Endothelial cell of umbilical vein (primary cell): Measurements from ENCODE around the gene LPP. TPM values are rescaled to one million over a fixed set of nuclear protein-coding genes. Genes with fewer than 3 reads are reported as not detected.

ENCODE experiments used
- BruUV-seq: library from RNA; stranded (reverse); fragments of 400-500 nt; replicated peaks from 2 replicates; lab custom pipeline; 2021; lab: Mats Ljungman, UMichigan
- CTCF ChIA-PET: fragments of 300-600, 350-600 bp; sonication (Branson Sonifier 250); formaldehyde crosslinking; loops from one replicate; lab custom pipeline; 2021; ENCODE audit warnings: antibody characterized with exemption, inconsistent platforms; lab: Charles Lee
- POLR2A ChIA-PET: fragments of 300-600, 350-600 bp; sonication (Branson Sonifier 250); formaldehyde crosslinking; loops from one replicate; lab custom pipeline; 2021; ENCODE audit warnings: antibody characterized with exemption, inconsistent platforms; lab: Charles Lee
- DNase-seq: peaks from one replicate; pipeline ENCODE4 v3.0.0-alpha.2; 2011; ENCODE audit warnings: low read depth, low spot score
- FAIRE-seq: peaks from 2 replicates; lab custom pipeline; 2011; peaks lifted over from hg19 to GRCh38; lab: Jason Lieb, UNC
- H2AFZ ChIP-seq: 2 replicates; pipeline ENCODE4 v1.6.0; 2012; ENCODE audit warnings: low read depth, low read length, control low read depth, inconsistent platforms
- H3K27ac ChIP-seq: 2 replicates; pipeline ENCODE4 v1.5.1; 2011; ENCODE audit warnings: low read depth, mild to moderate bottlenecking, control low read depth, low read length, moderate library complexity; ENCODE audit not compliant: insufficient read depth
- H3K27me3 ChIP-seq, 2 experiments: 2 replicates each; pipeline versions ENCODE4 v1.6.0 to v1.6.1; 2011; ENCODE audit warnings: low read length in 2 of 2, mixed read lengths in 1 of 2; ENCODE audit not compliant: control insufficient read depth in 2 of 2, insufficient read depth in 2 of 2
- H3K36me3 ChIP-seq, 2 experiments: 2 replicates in 1 of 2; 3 replicates in 1 of 2; pipeline ENCODE4 v1.5.1; 2011; ENCODE audit warnings: low read length in 2 of 2, mild to moderate bottlenecking in 1 of 2, moderate library complexity in 1 of 2; ENCODE audit not compliant: control insufficient read depth in 2 of 2, insufficient read depth in 2 of 2; ENCODE audit errors: extremely low read depth in 1 of 2
- H3K4me1 ChIP-seq: 3 replicates; pipeline ENCODE4 v1.5.1; 2011; ENCODE audit warnings: mild to moderate bottlenecking, low read length; ENCODE audit not compliant: control insufficient read depth, insufficient read depth; ENCODE audit errors: extremely low read depth
- H3K4me2 ChIP-seq: 2 replicates; pipeline ENCODE4 v1.6.1; 2011; ENCODE audit warnings: low read length, control low read depth, mixed read lengths; ENCODE audit not compliant: insufficient read depth
- H3K4me3 ChIP-seq, 3 experiments: fragments of 200-600 bp in 1 of 3; sonication (generic), shearing (Covaris generic) in 1 of 3; replicated peaks in 1 of 3; 2 replicates each; pipeline ENCODE4 v1.5.1; 2011 to 2016; ENCODE audit warnings: control low read depth in 3 of 3, low read length in 3 of 3, mild to moderate bottlenecking in 2 of 3, inconsistent platforms in 1 of 3, low read depth in 1 of 3, moderate library complexity in 1 of 3; ENCODE audit not compliant: insufficient read depth in 1 of 3
- H3K79me2 ChIP-seq: 2 replicates; pipeline ENCODE4 v1.6.0; 2012; ENCODE audit warnings: low read length, inconsistent platforms; ENCODE audit not compliant: control insufficient read depth, insufficient read depth
- H3K9ac ChIP-seq: replicated peaks from 2 replicates; pipeline ENCODE3; 2011; ENCODE audit warnings: low read length, control low read depth; ENCODE audit not compliant: insufficient read depth; ENCODE audit errors: extremely low read depth
- H3K9me1 ChIP-seq: replicated peaks from 3 replicates; pipeline ENCODE4 v1.6.0; 2011; ENCODE audit warnings: mild to moderate bottlenecking, low read length; ENCODE audit not compliant: control insufficient read depth, insufficient read depth; ENCODE audit errors: extremely low read depth
- H3K9me3 ChIP-seq: replicated peaks from 2 replicates; pipeline ENCODE4 v1.5.1; 2012; ENCODE audit warnings: low read length, inconsistent platforms; ENCODE audit not compliant: control insufficient read depth, insufficient read depth
- H4K20me1 ChIP-seq: replicated peaks from 2 replicates; pipeline ENCODE3; 2011; ENCODE audit warnings: mild to moderate bottlenecking, low read length; ENCODE audit not compliant: control insufficient read depth, insufficient read depth; ENCODE audit errors: extremely low read depth
- EZH2 ChIP-seq: IDR thresholded peaks from 2 replicates; pipeline ENCODE4 v1.6.1; 2012; ENCODE audit warnings: borderline replicate concordance, low read depth, mild to moderate bottlenecking, moderate library complexity, low read length, inconsistent platforms; ENCODE audit not compliant: severe bottlenecking
- FOS ChIP-seq: IDR thresholded peaks from 2 replicates; pipeline ENCODE4 v1.6.1; 2011; ENCODE audit warnings: mild to moderate bottlenecking, low read length, moderate library complexity, borderline replicate concordance; ENCODE audit not compliant: insufficient read depth
- GATA2 ChIP-seq: IDR thresholded peaks from 2 replicates; pipeline ENCODE4 v1.7.0; 2011; ENCODE audit warnings: low read depth, mild to moderate bottlenecking, moderate library complexity, mixed read lengths, low read length; ENCODE audit not compliant: insufficient read length, insufficient read depth
- JUN ChIP-seq: IDR thresholded peaks from 2 replicates; pipeline ENCODE4 v1.6.1; 2011; ENCODE audit warnings: borderline replicate concordance, low read depth; ENCODE audit not compliant: insufficient read length, insufficient read depth
- MYC ChIP-seq: IDR thresholded peaks from one replicate; pipeline ENCODE4 v1.6.1; 2011; ENCODE audit warnings: mild to moderate bottlenecking, low read depth, low read length
- POLR2A ChIP-seq: IDR thresholded peaks from 2 replicates; pipeline ENCODE4 v1.6.1; 2012; ENCODE audit warnings: low read depth, mild to moderate bottlenecking, control low read depth, low read length
- POLR2AphosphoS5 ChIP-seq: IDR thresholded peaks from 2 replicates; pipeline ENCODE4 v1.6.1; 2012; ENCODE audit warnings: low read depth, mild to moderate bottlenecking, control low read depth, low read length, moderate library complexity; ENCODE audit not compliant: insufficient read depth
- dilution Hi-C: fragments of 300-500 bp; cut with MboI; formaldehyde crosslinking; loops from one replicate; pipeline ENCODE4 v1.15.0; 2019; ENCODE audit warnings: low sequenced_read_pairs; ENCODE audit not compliant: extremely low pct_ligation_motif_present
- intact Hi-C: fragments of 100-400 bp; cut with micrococcal nuclease; formaldehyde crosslinking; loops from one replicate; pipeline ENCODE4 v1.10.0; 2022
- polyA plus RNA-seq, 4 experiments: library from polyadenylated mRNA; depleted of rRNA in 3 of 4; stranded (reverse) in 3 of 4; unstranded in 1 of 4; fragments of >200 nt; gene quantifications; 2 replicates each; pipeline versions ENCODE4 v1.2.1 to v1.2.3, GENCODE V29; 2011 to 2012; ENCODE audit warnings: missing spikeins in 1 of 4
- total RNA-seq: library from RNA; stranded (reverse); gene quantifications from 2 replicates; pipeline ENCODE4 v1.2.3, GENCODE V29; 2021
- TF ChIP-seq, protein P1 (sequence below): IDR thresholded peaks from 2 replicates; pipeline ENCODE4 v1.6.1; 2011; ENCODE audit not compliant: insufficient read depth, insufficient read length
- TF ChIP-seq, protein P2 (sequence below), 2 donors: IDR thresholded peaks; 1 replicate in 1 of 2; 2 replicates in 1 of 2; pipeline ENCODE4 v1.5.1; 2011; ENCODE audit warnings: low read length in 2 of 2, mild to moderate bottlenecking in 2 of 2, moderate library complexity in 2 of 2, control low read depth in 1 of 2, inconsistent platforms in 1 of 2, low read depth in 1 of 2; ENCODE audit not compliant: insufficient read depth in 1 of 2; ENCODE audit errors: extremely low read depth in 1 of 2

The LPP gene
- total and polyA plus RNA-seq, 2 donors (not counting 3 experiments of a cell fraction or from before 2014, with no cell fraction given): 16.9 to 153 TPM

DNA sequence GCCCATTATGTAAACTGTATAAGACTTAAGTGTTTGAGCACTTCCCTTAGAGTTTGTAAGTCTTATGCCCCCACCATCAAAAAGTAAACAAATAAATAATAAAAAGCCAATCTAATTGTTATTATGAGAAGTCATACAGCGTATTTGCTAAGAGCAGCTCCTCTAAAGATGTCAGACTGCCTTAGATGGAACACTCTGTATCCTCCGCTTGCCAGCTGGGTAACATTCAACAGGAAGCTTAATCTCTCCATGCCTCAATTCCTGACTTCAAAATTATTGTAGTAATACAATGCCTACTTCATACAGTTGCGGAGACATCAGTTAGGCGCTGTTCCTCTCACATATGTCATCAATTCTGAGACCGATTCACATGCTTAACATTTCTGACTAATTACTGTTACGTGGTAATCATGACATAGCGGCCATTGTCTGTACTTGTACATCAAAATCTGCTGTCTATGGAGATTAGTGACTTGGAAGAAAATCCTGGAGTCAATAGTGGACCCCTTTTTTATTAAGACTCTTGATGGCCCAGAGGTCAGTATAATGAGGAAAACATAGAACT lies 417.7 kb downstream of the LPP start:
- CTCF ChIA-PET: interaction anchor here (1.5 kb wide), 1 partner anchor 17 kb away, joined by 4 read pairs; no protein-coding TSS in a partner anchor
- H3K9ac ChIP-seq: no peak overlapping the region
- no peaks in the 10 kb centered on the region for H3K79me2 ChIP-seq
- H3K4me2 ChIP-seq: no peak overlapping the region
- H3K9me1 ChIP-seq: no peaks in the 10 kb centered on the region
- no peak overlapping the region for H3K27ac ChIP-seq
- no peaks in the 10 kb centered on the region for H3K27me3 ChIP-seq
- no peaks in the 10 kb centered on the region for H3K4me1 ChIP-seq
- BruUV-seq: no TSS peak
- H3K36me3 ChIP-seq: no peaks in the 10 kb centered on the region
- POLR2A ChIA-PET: no interaction called here
- no peaks in the 10 kb centered on the region for H3K9me3 ChIP-seq
- TF ChIP-seq FOS (no peak), JUN (no peak), POLR2AphosphoS5 (no peak), EZH2 (no peak), GATA2 (no peak), MYC (no peak), POLR2A (no peak)
- TF ChIP-seq, protein P1, sequence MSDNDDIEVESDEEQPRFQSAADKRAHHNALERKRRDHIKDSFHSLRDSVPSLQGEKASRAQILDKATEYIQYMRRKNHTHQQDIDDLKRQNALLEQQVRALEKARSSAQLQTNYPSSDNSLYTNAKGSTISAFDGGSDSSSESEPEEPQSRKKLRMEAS: no peak
- TF ChIP-seq, protein P2, sequence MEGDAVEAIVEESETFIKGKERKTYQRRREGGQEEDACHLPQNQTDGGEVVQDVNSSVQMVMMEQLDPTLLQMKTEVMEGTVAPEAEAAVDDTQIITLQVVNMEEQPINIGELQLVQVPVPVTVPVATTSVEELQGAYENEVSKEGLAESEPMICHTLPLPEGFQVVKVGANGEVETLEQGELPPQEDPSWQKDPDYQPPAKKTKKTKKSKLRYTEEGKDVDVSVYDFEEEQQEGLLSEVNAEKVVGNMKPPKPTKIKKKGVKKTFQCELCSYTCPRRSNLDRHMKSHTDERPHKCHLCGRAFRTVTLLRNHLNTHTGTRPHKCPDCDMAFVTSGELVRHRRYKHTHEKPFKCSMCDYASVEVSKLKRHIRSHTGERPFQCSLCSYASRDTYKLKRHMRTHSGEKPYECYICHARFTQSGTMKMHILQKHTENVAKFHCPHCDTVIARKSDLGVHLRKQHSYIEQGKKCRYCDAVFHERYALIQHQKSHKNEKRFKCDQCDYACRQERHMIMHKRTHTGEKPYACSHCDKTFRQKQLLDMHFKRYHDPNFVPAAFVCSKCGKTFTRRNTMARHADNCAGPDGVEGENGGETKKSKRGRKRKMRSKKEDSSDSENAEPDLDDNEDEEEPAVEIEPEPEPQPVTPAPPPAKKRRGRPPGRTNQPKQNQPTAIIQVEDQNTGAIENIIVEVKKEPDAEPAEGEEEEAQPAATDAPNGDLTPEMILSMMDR (IDR thresholded peaks at IDR 0.05; ENCODE audit: extremely low read depth in 1 of 2, insufficient read depth in 1 of 2, low read depth in 1 of 2, low read length in 2 of 2): no peak
- H2AFZ ChIP-seq: no peak overlapping the region
- FAIRE-seq (no peak), DNase-seq (no peak)
- H4K20me1 ChIP-seq: no peaks in the 10 kb centered on the region
- intact Hi-C loops (no loop called here), dilution Hi-C loops (no loop called here)
- no peak overlapping the region for H3K4me3 ChIP-seq
